Measurements from ENCODE around the gene ZNF552.

The ZNF552 gene

DNA sequence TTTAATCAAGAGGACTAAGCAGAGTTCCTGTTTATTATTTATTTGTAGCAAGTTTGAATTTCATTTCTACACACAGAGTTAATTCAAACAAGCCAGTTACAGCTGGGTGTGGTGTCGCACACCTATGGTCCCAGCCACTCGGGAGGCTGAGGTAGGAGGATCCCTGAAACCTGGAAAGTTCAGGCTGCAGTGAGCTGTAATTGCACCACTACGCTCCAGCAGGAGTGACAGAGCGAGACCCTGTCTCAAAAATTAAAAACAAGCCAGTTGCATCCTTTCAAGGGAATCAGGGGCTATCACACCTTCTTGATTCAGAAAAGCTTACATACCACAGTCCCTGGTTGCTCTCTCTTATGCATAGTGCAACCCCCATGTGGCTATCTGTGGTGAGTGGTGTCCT, 25.4 kb downstream of the ZNF552 start:
- Histone ChIP-seq H3K27me3 (ENCODE audit: control insufficient read depth, insufficient read depth, low read length) (no peaks in the 10 kb centered on the region), H3K9me3 (ENCODE audit: control insufficient read depth, low read length) (no peaks in the 10 kb centered on the region)

DNA sequence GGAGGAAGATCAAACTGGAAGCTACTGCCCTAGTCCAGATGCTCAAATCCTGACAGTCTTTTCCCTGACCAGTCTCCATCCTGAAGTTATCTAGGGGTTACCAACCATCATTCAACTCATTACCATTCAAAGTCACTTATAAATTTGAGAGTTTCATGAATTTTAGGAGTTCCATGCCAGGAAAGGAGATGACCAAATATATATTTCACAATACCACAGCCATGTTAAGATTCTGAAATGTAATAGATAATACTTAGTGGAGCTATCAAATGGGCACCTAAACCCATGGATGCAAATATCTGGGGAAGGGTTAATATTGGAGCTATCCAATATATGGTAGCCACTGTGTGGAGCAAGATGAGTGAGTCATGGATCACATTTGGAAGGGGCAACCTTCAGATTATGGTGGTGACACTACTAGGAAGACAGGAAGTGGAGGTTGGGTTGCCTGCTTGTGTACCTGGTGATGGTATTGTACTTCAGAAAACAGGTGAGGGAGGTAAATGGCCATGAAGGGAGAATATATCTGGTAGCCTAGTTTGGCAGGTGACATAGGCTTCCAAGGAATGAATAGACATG, 26.5 kb downstream of the ZNF552 start:
- Histone ChIP-seq H3K9ac (ENCODE audit: low read length) (no peak overlapping the region), H3K27me3 (ENCODE audit: control insufficient read depth, insufficient read depth, low read length) (no peaks in the 10 kb centered on the region), H3K4me1 (ENCODE audit: control insufficient read depth, insufficient read depth, low read length) (no peaks in the 10 kb centered on the region), H3K36me3 (ENCODE audit: control insufficient read depth, insufficient read depth, low read length) (peaks cover 13% of the 10 kb centered on the region), H3K4me3 (ENCODE audit: low read length) (no peak overlapping the region), H3K9me3 (ENCODE audit: control insufficient read depth, low read length) (no peaks in the 10 kb centered on the region)

More for the DNA sequence above, 25.4 kb downstream of the ZNF552 start:
- Histone ChIP-seq H3K4me3 (ENCODE audit: low read length) (no peak overlapping the region), H3K36me3 (ENCODE audit: control insufficient read depth, insufficient read depth, low read length) (peaks cover 13% of the 10 kb centered on the region), H3K9ac (ENCODE audit: low read length) (no peak overlapping the region), H3K4me1 (ENCODE audit: control insufficient read depth, insufficient read depth, low read length) (no peaks in the 10 kb centered on the region)

DNA sequence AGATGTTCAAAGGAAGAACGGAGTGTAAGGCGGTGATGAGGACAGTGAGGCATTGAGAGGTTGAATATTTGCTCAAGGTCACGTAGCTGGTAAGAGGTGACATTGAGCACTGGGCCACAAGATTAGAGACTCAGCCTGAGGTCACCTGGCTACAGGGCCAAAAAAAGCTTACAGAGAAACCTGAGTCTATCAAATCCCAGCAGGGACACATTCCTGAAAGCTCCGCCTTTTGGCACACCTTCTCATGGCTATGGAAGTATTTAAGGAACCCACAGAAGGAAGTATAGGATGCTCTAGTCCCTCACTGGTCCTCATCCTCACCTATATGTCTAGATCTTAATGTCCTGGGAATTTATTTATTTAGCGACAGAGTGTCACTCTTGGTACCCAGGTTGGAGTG, 27.8 kb downstream of the ZNF552 start:
- H3K9me3 ChIP-seq (ENCODE audit: control insufficient read depth, low read length), result no peaks in the 10 kb centered on the region

DNA sequence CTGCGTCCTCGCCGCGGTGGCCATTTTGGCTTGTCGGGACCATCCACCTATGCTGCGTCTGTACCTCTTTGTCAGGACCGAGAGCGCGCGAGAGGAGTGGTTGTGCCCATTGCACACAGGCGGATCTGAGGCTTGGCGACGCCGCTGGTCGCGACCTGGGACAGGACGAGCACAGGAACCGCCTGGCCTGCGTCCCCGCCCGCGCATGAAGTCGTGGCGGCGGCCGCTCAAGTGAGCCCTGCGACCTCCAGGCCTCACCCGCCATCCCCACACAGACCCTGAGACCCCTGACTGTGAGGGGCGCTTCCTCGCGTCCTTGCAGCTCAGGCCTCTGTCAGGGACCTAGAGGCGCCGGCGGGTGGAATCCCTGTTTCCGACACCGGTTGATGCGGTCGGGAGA, 28.4 kb downstream of the ZNF552 start:
- H3K27me3 ChIP-seq (ENCODE audit: control insufficient read depth, insufficient read depth, low read length), result no peaks in the 10 kb centered on the region
- H3K9me3 ChIP-seq (ENCODE audit: control insufficient read depth, low read length), result no peaks in the 10 kb centered on the region
- no peak overlapping the region for H3K4me3 ChIP-seq (ENCODE audit: low read length)
- no peaks in the 10 kb centered on the region for H3K4me1 ChIP-seq (ENCODE audit: control insufficient read depth, insufficient read depth, low read length)
- peaks cover 13% of the 10 kb centered on the region for H3K36me3 ChIP-seq (ENCODE audit: control insufficient read depth, insufficient read depth, low read length)
- no peak overlapping the region for H3K9ac ChIP-seq (ENCODE audit: low read length)

More for the DNA sequence above, 27.8 kb downstream of the ZNF552 start:
- H3K4me1 ChIP-seq (ENCODE audit: control insufficient read depth, insufficient read depth, low read length), result no peaks in the 10 kb centered on the region
- no peak overlapping the region for H3K4me3 ChIP-seq (ENCODE audit: low read length)
- H3K27me3 ChIP-seq (ENCODE audit: control insufficient read depth, insufficient read depth, low read length), result no peaks in the 10 kb centered on the region
- peaks cover 13% of the 10 kb centered on the region for H3K36me3 ChIP-seq (ENCODE audit: control insufficient read depth, insufficient read depth, low read length)
- no peak overlapping the region for H3K9ac ChIP-seq (ENCODE audit: low read length)

DNA sequence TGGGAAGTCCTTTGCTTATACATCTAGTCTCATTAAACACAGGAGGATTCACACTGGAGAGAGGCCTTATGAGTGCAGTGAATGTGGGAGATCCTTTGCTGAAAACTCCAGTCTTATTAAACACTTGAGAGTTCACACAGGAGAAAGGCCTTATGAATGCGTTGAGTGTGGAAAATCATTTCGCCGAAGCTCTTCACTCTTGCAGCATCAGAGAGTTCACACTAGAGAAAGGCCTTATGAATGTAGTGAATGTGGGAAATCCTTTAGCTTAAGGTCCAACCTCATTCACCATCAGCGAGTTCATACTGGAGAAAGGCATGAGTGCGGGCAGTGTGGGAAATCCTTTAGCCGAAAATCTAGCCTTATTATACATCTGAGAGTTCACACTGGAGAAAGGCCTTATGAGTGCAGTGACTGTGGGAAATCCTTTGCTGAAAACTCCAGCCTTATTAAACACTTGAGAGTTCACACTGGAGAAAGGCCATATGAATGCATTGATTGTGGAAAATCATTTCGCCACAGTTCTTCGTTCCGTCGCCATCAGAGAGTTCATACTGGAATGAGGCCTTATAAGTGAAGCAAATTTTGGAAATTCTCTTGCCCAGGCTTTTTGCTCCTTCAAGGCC, 35.4 kb downstream of the ZNF552 start:
- Histone ChIP-seq H3K9ac (ENCODE audit: low read length) (no peak overlapping the region), H3K27me3 (ENCODE audit: control insufficient read depth, insufficient read depth, low read length) (no peaks in the 10 kb centered on the region), H3K9me3 (ENCODE audit: control insufficient read depth, low read length) (peaks cover 13% of the 10 kb centered on the region), H3K4me3 (ENCODE audit: low read length) (no peak overlapping the region), H3K4me1 (ENCODE audit: control insufficient read depth, insufficient read depth, low read length) (no peaks in the 10 kb centered on the region), H3K36me3 (ENCODE audit: control insufficient read depth, insufficient read depth, low read length) (peaks cover 11% of the 10 kb centered on the region)

DNA sequence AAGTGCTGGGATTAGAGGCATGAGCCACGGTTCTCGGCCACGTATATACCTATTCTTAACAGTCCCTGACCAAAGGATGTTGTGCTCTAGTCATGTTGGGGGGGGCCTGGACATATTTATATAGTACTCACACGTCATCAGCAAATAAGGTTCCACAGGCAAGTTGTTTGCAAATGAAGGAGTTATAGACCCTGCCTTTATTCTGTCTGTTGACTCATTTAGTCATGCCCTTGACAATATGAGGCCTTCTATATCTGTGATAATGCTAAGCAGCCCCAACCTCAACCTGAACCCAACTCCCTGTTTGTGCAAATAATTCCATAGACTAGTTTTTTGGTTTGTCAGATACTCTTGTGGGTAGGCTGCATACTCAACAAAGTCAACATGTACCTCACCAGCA, 36.4 kb downstream of the ZNF552 start:
- no peak overlapping the region for H3K4me3 ChIP-seq (ENCODE audit: low read length)
- peaks cover 13% of the 10 kb centered on the region for H3K9me3 ChIP-seq (ENCODE audit: control insufficient read depth, low read length)
- no peaks in the 10 kb centered on the region for H3K4me1 ChIP-seq (ENCODE audit: control insufficient read depth, insufficient read depth, low read length)
- H3K27me3 ChIP-seq (ENCODE audit: control insufficient read depth, insufficient read depth, low read length), result no peaks in the 10 kb centered on the region
- peaks cover 11% of the 10 kb centered on the region for H3K36me3 ChIP-seq (ENCODE audit: control insufficient read depth, insufficient read depth, low read length)
- H3K9ac ChIP-seq (ENCODE audit: low read length), result no peak overlapping the region

DNA sequence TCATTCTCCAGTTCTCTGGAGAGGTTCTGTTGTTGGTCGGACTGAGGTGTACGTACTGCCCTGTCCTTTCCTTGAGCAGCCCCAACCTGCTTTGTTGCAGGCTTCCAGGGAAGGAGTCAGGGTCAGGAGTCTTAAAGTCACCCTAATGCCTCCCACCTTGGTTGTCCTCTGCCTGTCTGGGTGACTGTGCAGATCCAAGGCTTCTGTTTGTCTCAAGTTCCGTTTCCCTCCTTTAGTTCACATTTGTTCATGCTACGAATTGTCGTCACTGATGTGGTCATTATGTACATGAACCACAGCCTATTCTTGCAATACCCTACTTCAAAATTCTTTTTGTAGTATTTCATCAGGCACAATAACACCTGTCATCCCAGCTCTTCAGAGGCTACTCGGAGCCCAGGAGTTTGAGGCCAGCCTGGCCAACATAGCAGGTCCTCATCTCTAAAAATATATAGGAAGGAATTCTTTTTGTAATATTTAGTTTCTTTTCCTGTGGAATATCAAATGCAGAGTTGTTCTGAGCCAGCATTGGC, 37.9 kb downstream of the ZNF552 start:
- Histone ChIP-seq H3K36me3 (ENCODE audit: control insufficient read depth, insufficient read depth, low read length) (peaks cover 11% of the 10 kb centered on the region), H3K9ac (ENCODE audit: low read length) (no peak overlapping the region), H3K27me3 (ENCODE audit: control insufficient read depth, insufficient read depth, low read length) (no peaks in the 10 kb centered on the region), H3K9me3 (ENCODE audit: control insufficient read depth, low read length) (peaks cover 13% of the 10 kb centered on the region), H3K4me3 (ENCODE audit: low read length) (no peak overlapping the region), H3K4me1 (ENCODE audit: control insufficient read depth, insufficient read depth, low read length) (no peaks in the 10 kb centered on the region)

DNA sequence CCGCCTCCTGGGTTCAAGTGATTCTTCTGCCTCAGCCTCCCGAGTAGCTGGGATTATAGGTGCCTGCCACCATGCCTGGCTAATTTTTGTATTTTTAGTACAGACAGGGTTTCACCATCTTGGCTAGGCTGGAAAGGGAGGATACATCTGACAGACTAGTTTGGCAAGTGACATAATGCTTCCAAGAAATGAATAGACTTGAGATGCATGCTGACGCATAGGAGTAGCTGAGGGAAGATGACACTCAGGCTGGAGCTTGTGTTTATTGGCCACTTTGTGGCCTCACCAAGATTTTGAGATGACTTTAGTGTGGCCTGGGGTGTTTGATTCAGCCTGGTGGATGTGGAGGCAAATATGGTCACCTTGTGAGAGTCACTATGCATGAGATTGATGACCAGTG, 41.2 kb downstream of the ZNF552 start:
- Histone ChIP-seq H3K36me3 (ENCODE audit: control insufficient read depth, insufficient read depth, low read length) (peaks cover 2% of the 10 kb centered on the region), H3K4me1 (ENCODE audit: control insufficient read depth, insufficient read depth, low read length) (no peaks in the 10 kb centered on the region), H3K9me3 (ENCODE audit: control insufficient read depth, low read length) (peaks cover 4% of the 10 kb centered on the region), H3K9ac (ENCODE audit: low read length) (no peak overlapping the region), H3K4me3 (ENCODE audit: low read length) (no peak overlapping the region), H3K27me3 (ENCODE audit: control insufficient read depth, insufficient read depth, low read length) (no peaks in the 10 kb centered on the region)

DNA sequence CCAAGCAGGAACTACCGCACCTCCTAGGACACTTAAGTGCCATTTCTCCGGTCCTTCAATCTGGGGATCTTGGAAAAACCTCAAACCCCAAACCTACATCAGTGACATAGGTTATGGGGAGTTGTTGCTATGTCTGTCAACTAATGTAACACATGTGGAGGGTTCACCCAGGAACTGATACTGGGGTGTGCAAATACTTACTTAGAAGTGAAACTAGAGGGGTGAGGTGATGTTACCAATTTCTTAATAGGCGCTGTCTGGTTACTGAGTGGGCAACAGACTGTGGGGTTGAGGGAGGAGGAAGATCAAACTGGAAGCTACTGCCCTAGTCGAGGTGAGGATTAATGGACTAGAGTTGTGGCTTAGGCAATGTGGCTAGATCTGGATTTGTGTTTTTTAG, 43.3 kb downstream of the ZNF552 start:
- Histone ChIP-seq H3K27me3 (ENCODE audit: control insufficient read depth, insufficient read depth, low read length) (no peaks in the 10 kb centered on the region), H3K9me3 (ENCODE audit: control insufficient read depth, low read length) (no peaks in the 10 kb centered on the region), H3K9ac (ENCODE audit: low read length) (no peak overlapping the region), H3K36me3 (ENCODE audit: control insufficient read depth, insufficient read depth, low read length) (no peaks in the 10 kb centered on the region), H3K4me3 (ENCODE audit: low read length) (no peak overlapping the region), H3K4me1 (ENCODE audit: control insufficient read depth, insufficient read depth, low read length) (no peaks in the 10 kb centered on the region)

DNA sequence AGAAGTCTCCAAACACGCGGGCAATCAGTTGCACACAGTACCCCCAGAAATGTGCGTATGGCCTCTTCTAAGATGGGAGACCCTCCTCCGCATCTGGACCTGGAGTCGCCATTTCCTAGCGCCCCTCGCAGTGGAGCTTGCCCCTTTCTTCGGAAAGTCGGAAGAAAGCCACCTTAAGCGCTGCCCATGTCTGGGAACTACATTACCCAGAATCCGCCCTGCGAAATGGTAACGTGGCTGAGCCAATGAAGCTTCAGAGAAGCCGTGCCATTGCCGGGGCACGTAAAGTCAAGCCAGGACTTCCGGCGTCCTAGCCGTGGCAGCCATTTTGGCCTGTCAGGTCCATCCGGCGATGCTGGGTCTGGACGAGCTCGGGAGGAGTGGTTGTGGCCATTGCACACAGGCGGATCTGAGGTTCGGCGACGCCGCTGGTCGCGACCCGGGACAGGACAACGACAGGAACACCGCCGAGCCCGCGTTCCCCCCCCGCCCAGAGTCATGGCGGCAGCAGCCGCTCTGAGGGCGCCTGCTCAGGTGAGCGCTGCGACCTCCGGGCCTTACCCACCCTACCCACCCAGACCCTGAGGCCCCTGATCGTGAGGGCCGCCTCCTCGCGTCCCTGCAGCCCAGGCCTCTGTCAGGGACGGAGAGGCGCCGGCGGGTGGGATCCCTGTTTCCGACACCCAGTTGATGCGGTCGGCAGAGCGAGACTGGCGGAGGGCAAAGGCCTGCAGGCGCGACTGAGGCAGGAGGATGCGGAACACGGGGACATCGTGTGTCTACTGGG, 45.2 kb downstream of the ZNF552 start, which contains the start of gene ZNF586:
TSS of gene ZNF586 (plus strand) at position 332 of the 787 bp plus-strand sequence. CDS start at position 499, 167 bp downstream.
- H3K36me3 ChIP-seq (ENCODE audit: control insufficient read depth, insufficient read depth, low read length), result no peaks in the 10 kb centered on the region
- no peaks in the 10 kb centered on the region for H3K9me3 ChIP-seq (ENCODE audit: control insufficient read depth, low read length)

DNA sequence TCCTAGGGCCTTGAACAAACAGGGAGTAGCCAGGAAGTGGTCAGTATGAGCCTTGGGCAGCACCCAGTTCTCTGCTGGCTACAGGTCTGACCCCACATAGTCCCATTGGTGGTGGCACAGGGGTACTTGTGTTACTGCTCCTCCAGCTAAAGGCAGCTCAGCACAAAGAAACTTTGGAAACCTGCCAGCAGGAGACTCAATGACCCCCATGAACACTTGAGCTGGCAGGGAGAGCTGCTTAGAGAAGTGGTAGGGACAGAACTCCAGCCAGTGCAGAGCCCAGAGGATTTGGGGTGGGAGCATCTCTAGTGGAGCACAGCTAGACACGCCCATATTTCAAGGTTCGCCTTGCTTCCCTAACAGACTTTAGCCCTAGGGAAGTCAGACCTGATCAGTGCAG, 55.6 kb downstream of the ZNF552 start:
- Histone ChIP-seq H3K4me1 (ENCODE audit: control insufficient read depth, insufficient read depth, low read length) (no peaks in the 10 kb centered on the region), H3K9me3 (ENCODE audit: control insufficient read depth, low read length) (peaks cover 5% of the 10 kb centered on the region), H3K27me3 (ENCODE audit: control insufficient read depth, insufficient read depth, low read length) (no peaks in the 10 kb centered on the region), H3K36me3 (ENCODE audit: control insufficient read depth, insufficient read depth, low read length) (peaks cover 3% of the 10 kb centered on the region), H3K4me3 (ENCODE audit: low read length) (no peak overlapping the region), H3K9ac (ENCODE audit: low read length) (no peak overlapping the region)

More for the DNA sequence above, 45.2 kb downstream of the ZNF552 start, which contains the start of gene ZNF586:
- Histone ChIP-seq H3K4me1 (ENCODE audit: control insufficient read depth, insufficient read depth, low read length) (no peaks in the 10 kb centered on the region), H3K27me3 (ENCODE audit: control insufficient read depth, insufficient read depth, low read length) (no peaks in the 10 kb centered on the region), H3K9ac (ENCODE audit: low read length) (peak within 1 kb of the TSS; percentile 67), H3K4me3 (ENCODE audit: low read length) (peak within 1 kb of the TSS; percentile 82)

DNA sequence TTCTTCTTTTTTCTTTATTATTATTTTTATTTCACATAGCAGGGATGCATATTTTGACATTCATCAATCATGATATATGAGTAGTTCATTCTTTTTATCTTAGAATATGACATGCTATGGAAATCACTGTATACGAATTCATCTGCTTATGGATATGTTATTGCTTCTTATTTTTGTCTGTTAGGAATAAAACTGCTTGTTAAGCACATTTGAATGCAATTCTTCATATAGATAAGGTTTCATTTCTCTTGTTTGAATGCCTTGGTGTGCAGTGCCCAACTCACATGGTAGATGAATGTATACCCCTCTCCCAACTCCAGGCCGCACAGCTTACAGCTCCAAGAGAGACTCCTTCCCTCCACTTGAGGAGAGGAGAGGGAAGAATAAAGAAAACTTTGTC, 56.8 kb downstream of the ZNF552 start:
- peaks cover 9% of the 10 kb centered on the region for H3K36me3 ChIP-seq (ENCODE audit: control insufficient read depth, insufficient read depth, low read length)
- no peak overlapping the region for H3K4me3 ChIP-seq (ENCODE audit: low read length)
- no peak overlapping the region for H3K9ac ChIP-seq (ENCODE audit: low read length)
- H3K4me1 ChIP-seq (ENCODE audit: control insufficient read depth, insufficient read depth, low read length), result no peaks in the 10 kb centered on the region
- H3K27me3 ChIP-seq (ENCODE audit: control insufficient read depth, insufficient read depth, low read length), result no peaks in the 10 kb centered on the region
- peaks cover 12% of the 10 kb centered on the region for H3K9me3 ChIP-seq (ENCODE audit: control insufficient read depth, low read length)

All from mucosa of stomach (tissue), 1 donor.